ENCODE measurements around the gene KLF13. TPM values are rescaled to one million over a fixed set of nuclear protein-coding genes. Genes with fewer than 3 reads are reported as not detected.

Gene KLF13
- total and polyA plus RNA-seq, 8 donors: 12.3 to 57.1 (median 32.6) TPM

- ATAC-seq: no peak
- no peaks in the 10 kb centered on the region for H3K27me3 ChIP-seq
- no peak for DNase-seq
- TF ChIP-seq CTCF (IDR thresholded peaks at IDR 0.05): no peak
- H3K9me3 ChIP-seq: no peaks in the 10 kb centered on the region
- 83 to 86% methylated on average over 3 of the region's 3 CpGs for WGBS, 2 donors
- no peak for FAIRE-seq
- H3K4me1 ChIP-seq: peaks cover 0 to 19% (median 17%) of the 10 kb centered on the region in 3 donors
- no peak overlapping the region for H3K27ac ChIP-seq
- no peaks in the 10 kb centered on the region for H3K36me3 ChIP-seq
- intact Hi-C loops (cut with DNase I): loop anchor here in 1 of 3 donors (10.0 kb wide), 1 partner anchor 61 kb away; the partner anchor contains the start of gene KLF13
- no peak overlapping the region for H3K4me3 ChIP-seq
Measured at GRCh38 chr15:31385736-31386135, 59.1 kb downstream of the KLF13 start.

- intact Hi-C loops (cut with DNase I): loop anchor here in 1 of 3 donors (10.0 kb wide), 1 partner anchor 62 kb away; the partner anchor contains the start of gene KLF13
- Histone ChIP-seq H3K4me3 (no peak overlapping the region), H3K9me3 (no peaks in the 10 kb centered on the region), H3K27ac (peak overlapping the region in 3 of 4 donors; percentile 32 to 78 (median 65)), H3K27me3 (no peaks in the 10 kb centered on the region), H3K4me1 (peaks cover 0 to 19% (median 17%) of the 10 kb centered on the region in 3 donors), H3K36me3 (no peaks in the 10 kb centered on the region)
- ATAC-seq (no peak), DNase-seq (peak in 1 of 6 donors; percentile 4), FAIRE-seq (no peak)
- TF ChIP-seq CTCF (IDR thresholded peaks at IDR 0.05): no peak
- WGBS, 2 donors: 38 to 47% methylated on average over 2 of the region's 2 CpGs
Measured at GRCh38 chr15:31387092-31387478, 60.5 kb downstream of the KLF13 start.

GRCh38 chr15:31387479-31388118, 61.0 kb downstream of the KLF13 start:
- FAIRE-seq (no peak), ATAC-seq (peak; percentile 82 to 89 (median 87)), DNase-seq (peak; percentile 80 to 97 (median 94))
- no peaks in the 10 kb centered on the region for H3K36me3 ChIP-seq
- intact Hi-C loops (cut with DNase I): loop anchor here in 1 of 3 donors (10.0 kb wide), 1 partner anchor 63 kb away; the partner anchor contains the start of gene KLF13
- no peak for TF ChIP-seq CTCF (IDR thresholded peaks at IDR 0.05)
- WGBS, 2 donors: 7 to 9% methylated on average over 6 of the region's 6 CpGs
- H3K27ac ChIP-seq: peak overlapping the region in 3 of 4 donors; percentile 32 to 78 (median 65)
- no peak overlapping the region for H3K4me3 ChIP-seq
- H3K27me3 ChIP-seq: no peaks in the 10 kb centered on the region
- H3K4me1 ChIP-seq: peaks cover 0 to 19% (median 17%) of the 10 kb centered on the region in 3 donors
- no peaks in the 10 kb centered on the region for H3K9me3 ChIP-seq

GRCh38 chr15:31389576-31389975, 62.9 kb downstream of the KLF13 start:
- intact Hi-C loops (cut with DNase I): loop anchor here in 1 of 3 donors (10.0 kb wide), 1 partner anchor 65 kb away; the partner anchor contains the start of gene KLF13
- Histone ChIP-seq H3K27me3 (no peaks in the 10 kb centered on the region), H3K9me3 (no peaks in the 10 kb centered on the region), H3K4me1 (peaks cover 0 to 19% (median 17%) of the 10 kb centered on the region in 3 donors), H3K4me3 (no peak overlapping the region), H3K36me3 (no peaks in the 10 kb centered on the region), H3K27ac (no peak overlapping the region)
- ATAC-seq: no peak
- FAIRE-seq: no peak
- 97% methylated on average over 4 of the region's 4 CpGs for WGBS, 2 donors
- TF ChIP-seq CTCF (IDR thresholded peaks at IDR 0.05): no peak
- DNase-seq: no peak

GRCh38 chr15:31390029-31390428, 63.4 kb downstream of the KLF13 start:
- Histone ChIP-seq H3K4me1 (peaks cover 0 to 19% (median 17%) of the 10 kb centered on the region in 3 donors), H3K36me3 (no peaks in the 10 kb centered on the region), H3K27me3 (no peaks in the 10 kb centered on the region), H3K4me3 (no peak overlapping the region), H3K9me3 (no peaks in the 10 kb centered on the region), H3K27ac (no peak overlapping the region)
- WGBS, 2 donors: 92 to 97% methylated on average over 3 of the region's 3 CpGs
- intact Hi-C loops (cut with DNase I): no loop called here
- no peak for FAIRE-seq
- no peak for ATAC-seq
- DNase-seq: no peak
- no peak for TF ChIP-seq CTCF (IDR thresholded peaks at IDR 0.05)

Data from pancreas (tissue), 10 donors.